H9 (cell line): ENCODE data around the gene LAIR2. TPM values are rescaled to one million over a fixed set of nuclear protein-coding genes. Genes with fewer than 3 reads are reported as not detected.

ENCODE experiments used
- DNase-seq: peaks from one replicate; pipeline ENCODE4 v3.0.0-alpha.2; 2017
- H2AFZ ChIP-seq: one replicate; pipeline ENCODE4 v1.6.1; 2013; ENCODE audit warnings: mild to moderate bottlenecking, low read length, control low read depth, moderate library complexity
- H2AK5ac ChIP-seq: 2 replicates; pipeline ENCODE4 v1.6.1; 2013; ENCODE audit warnings: low read length, control low read depth, mixed read lengths; ENCODE audit not compliant: insufficient read length
- H2BK120ac ChIP-seq: one replicate; pipeline ENCODE4 v1.6.1; 2013; ENCODE audit warnings: low read depth, mild to moderate bottlenecking, low read length, control low read depth, inconsistent platforms; ENCODE audit not compliant: poor library complexity, severe bottlenecking
- H2BK12ac ChIP-seq: 2 replicates; pipeline ENCODE4 v1.6.1; 2013; ENCODE audit warnings: low read length, control low read depth, mixed read lengths, low read depth; ENCODE audit not compliant: insufficient read length
- H2BK15ac ChIP-seq: 2 replicates; pipeline ENCODE4 v1.6.1; 2013; ENCODE audit warnings: low read depth, low read length, control low read depth
- H2BK20ac ChIP-seq: one replicate; pipeline ENCODE4 v1.6.1; 2013; ENCODE audit warnings: low read depth, mild to moderate bottlenecking, low read length, control low read depth, inconsistent platforms; ENCODE audit not compliant: poor library complexity, severe bottlenecking
- H2BK5ac ChIP-seq: 2 replicates; pipeline ENCODE4 v1.6.1; 2013; ENCODE audit warnings: low read length, control low read depth, mixed read lengths; ENCODE audit not compliant: insufficient read length
- H3K14ac ChIP-seq: 2 replicates; pipeline ENCODE4 v1.6.1; 2013; ENCODE audit warnings: low read length, control low read depth; ENCODE audit not compliant: insufficient read depth
- H3K18ac ChIP-seq: 2 replicates; pipeline ENCODE4 v1.6.1; 2013; ENCODE audit warnings: low read depth, mild to moderate bottlenecking, mixed read lengths, low read length, control low read depth; ENCODE audit not compliant: insufficient read length
- H3K23ac ChIP-seq: 2 replicates; pipeline ENCODE4 v1.6.1; 2013; ENCODE audit warnings: low read length, control low read depth, mixed read lengths, low read depth; ENCODE audit not compliant: insufficient read length
- H3K23me2 ChIP-seq: 2 replicates; pipeline ENCODE4 v1.6.1; 2013; ENCODE audit warnings: low read depth, mild to moderate bottlenecking, mixed read lengths, low read length, control low read depth; ENCODE audit not compliant: insufficient read length, poor library complexity, severe bottlenecking
- H3K27ac ChIP-seq: 2 replicates; pipeline ENCODE4 v1.5.1; 2013; ENCODE audit warnings: low read length, control low read depth, mixed read lengths, low read depth; ENCODE audit not compliant: insufficient read length
- H3K27me3 ChIP-seq: 2 replicates; pipeline ENCODE4 v1.6.1; 2013; ENCODE audit warnings: low read length, control low read depth, inconsistent platforms; ENCODE audit not compliant: insufficient read depth
- H3K4ac ChIP-seq: 2 replicates; pipeline ENCODE4 v1.6.1; 2013; ENCODE audit warnings: low read depth, mild to moderate bottlenecking, control low read depth, inconsistent platforms, low read length, moderate library complexity
- H3K4me1 ChIP-seq: 2 replicates; pipeline ENCODE4 v1.6.1; 2013; ENCODE audit warnings: low read length, control low read depth, inconsistent platforms; ENCODE audit not compliant: insufficient read depth
- H3K4me2 ChIP-seq: 2 replicates; pipeline ENCODE4 v1.6.1; 2013; ENCODE audit warnings: low read length, control low read depth, mixed read lengths; ENCODE audit not compliant: insufficient read length, insufficient read depth
- H3K56ac ChIP-seq: 2 replicates; pipeline ENCODE4 v1.6.1; 2013; ENCODE audit warnings: low read depth, mild to moderate bottlenecking, mixed read lengths, low read length, control low read depth; ENCODE audit not compliant: insufficient read length
- H3K79me1 ChIP-seq: 2 replicates; pipeline ENCODE4 v1.6.1; 2013; ENCODE audit warnings: low read depth, mild to moderate bottlenecking, moderate library complexity, low read length, control low read depth, inconsistent platforms; ENCODE audit not compliant: insufficient read depth, poor library complexity, severe bottlenecking
- H3K79me2 ChIP-seq: 2 replicates; pipeline ENCODE4 v1.6.1; 2013; ENCODE audit warnings: low read length, control low read depth, inconsistent platforms; ENCODE audit not compliant: insufficient read depth
- H3K9ac ChIP-seq: 2 replicates; pipeline ENCODE4 v1.6.1; 2013; ENCODE audit warnings: low read length, control low read depth, mixed read lengths; ENCODE audit not compliant: insufficient read length; ENCODE audit errors: extremely low read depth
- H3K9me3 ChIP-seq: one replicate; pipeline ENCODE4 v1.6.1; 2013; ENCODE audit warnings: low read depth, low read length, inconsistent platforms; ENCODE audit not compliant: control insufficient read depth
- H3T11ph ChIP-seq: one replicate; pipeline ENCODE4 v1.6.1; 2013; ENCODE audit warnings: mild to moderate bottlenecking, low read length, control low read depth, inconsistent platforms
- H4K20me1 ChIP-seq: one replicate; pipeline ENCODE4 v1.6.1; 2013; ENCODE audit not compliant: control insufficient read depth, insufficient read length, insufficient read depth
- H4K5ac ChIP-seq: 2 replicates; pipeline ENCODE4 v1.6.1; 2013; ENCODE audit warnings: low read depth, mild to moderate bottlenecking, mixed read lengths, low read length, control low read depth; ENCODE audit not compliant: insufficient read length
- H4K8ac ChIP-seq: replicated peaks from 2 replicates; pipeline ENCODE4 v1.6.1; 2013; ENCODE audit warnings: low read length, control low read depth, mixed read lengths, low read depth; ENCODE audit not compliant: insufficient read length
- H4K91ac ChIP-seq: 2 replicates; pipeline ENCODE4 v1.6.1; 2013; ENCODE audit warnings: low read depth, mild to moderate bottlenecking, moderate library complexity, mixed read lengths, low read length, control low read depth; ENCODE audit not compliant: insufficient read length
- H3K27ac Mint-ChIP-seq, 3 experiments: 2 replicates in 2 of 3; 3 replicates in 1 of 3; pipeline ENCODE4 v1.8.0; 2020 to 2021; ENCODE audit warnings: mixed read lengths in 3 of 3, mild to moderate bottlenecking in 1 of 3, moderate library complexity in 1 of 3
- H3K27me3 Mint-ChIP-seq: 2 replicates; pipeline ENCODE4 v1.8.0; 2021; ENCODE audit warnings: low read depth, mild to moderate bottlenecking, moderate library complexity, mixed read lengths
- H3K36me3 Mint-ChIP-seq, 3 experiments: 2 replicates in 2 of 3; 3 replicates in 1 of 3; pipeline ENCODE4 v1.8.0; 2020 to 2021; ENCODE audit warnings: low read depth in 3 of 3, mixed read lengths in 3 of 3; ENCODE audit not compliant: insufficient read depth in 1 of 3
- H3K4me1 Mint-ChIP-seq, 2 experiments: 2 replicates each; pipeline ENCODE4 v1.8.0; 2020; ENCODE audit warnings: mixed read lengths in 2 of 2
- H3K4me3 Mint-ChIP-seq, 2 experiments: 2 replicates in 1 of 2; 3 replicates in 1 of 2; pipeline ENCODE4 v1.8.0; 2020 to 2021; ENCODE audit warnings: mild to moderate bottlenecking in 2 of 2, mixed read lengths in 2 of 2, moderate library complexity in 1 of 2
- H3K9me3 Mint-ChIP-seq, 2 experiments: 2 replicates in 1 of 2; 3 replicates in 1 of 2; pipeline ENCODE4 v1.8.0; 2020; ENCODE audit warnings: mild to moderate bottlenecking in 2 of 2, mixed read lengths in 2 of 2, moderate library complexity in 1 of 2
- WGBS: extraction: QIAGEN DNeasy Blood & Tissue Kit; methylation state at CpG from one replicate; pipeline ENCODE4 v1.1.7; 2013; ENCODE audit warnings: missing lambda C conversion rate, low lambda C conversion rate, mixed read lengths; ENCODE audit not compliant: insufficient read length; ENCODE audit errors: extremely low coverage; 5-methylcytosine and 5-hydroxymethylcytosine counted together
- total RNA-seq: library from RNA; stranded (reverse); gene quantifications from 2 replicates; pipeline ENCODE4 v1.2.1, GENCODE V29; 2021
- TF ChIP-seq, protein P1 (sequence below): fragments of 200-600 bp; sonication (generic); conservative IDR thresholded peaks from 3 replicates; pipeline ENCODE4 v1.8.0; 2021; ENCODE audit warnings: antibody characterized with exemption, mild to moderate bottlenecking

The LAIR2 gene
- total RNA-seq, 1 experiment from 2014 or later, result not detected

DNA sequence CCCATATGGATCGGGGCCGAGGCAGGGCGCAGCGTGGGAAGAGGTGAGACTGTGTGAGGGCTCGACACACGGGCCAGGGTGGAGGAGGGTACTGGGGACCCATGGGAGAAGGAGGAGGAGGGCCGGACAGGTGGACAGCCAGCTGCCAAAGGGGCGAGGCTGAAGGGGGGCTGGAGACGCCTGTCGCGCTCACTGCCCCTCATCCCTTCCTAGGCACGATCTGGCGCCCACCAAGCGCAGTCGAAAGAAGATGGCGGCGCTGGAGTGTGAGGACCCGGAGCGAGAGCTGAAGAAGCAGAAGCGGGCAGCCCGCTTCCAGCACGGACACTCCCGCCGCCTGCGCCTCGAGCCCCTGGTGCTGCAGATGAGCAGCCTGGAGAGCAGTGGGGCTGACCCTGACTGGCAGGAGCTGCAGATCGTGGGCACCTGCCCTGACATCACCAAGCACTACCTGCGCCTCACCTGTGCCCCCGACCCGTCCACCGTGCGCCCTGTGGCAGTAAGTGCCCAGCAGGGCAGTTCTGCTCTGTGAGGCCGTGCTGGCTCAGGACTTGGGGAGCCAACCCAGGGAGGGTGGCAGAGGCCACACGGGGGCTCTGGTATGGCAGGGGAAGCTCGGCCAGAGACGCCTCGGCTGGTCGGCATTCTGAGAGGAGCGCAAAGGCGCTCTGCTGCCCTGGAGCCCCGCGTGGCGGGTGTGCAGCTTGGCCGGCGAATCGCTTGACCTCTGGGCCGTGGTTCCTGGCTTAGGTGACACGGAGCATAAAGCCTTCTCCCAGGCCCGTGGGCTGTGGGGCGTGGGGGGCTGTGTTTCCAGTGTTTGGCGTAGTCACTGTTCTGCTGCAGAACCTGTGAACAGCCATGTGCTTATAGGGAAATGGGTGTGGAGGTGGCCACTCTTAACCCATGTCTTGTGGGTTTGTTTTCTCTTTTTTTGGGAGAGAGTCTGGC, 45.9 kb upstream of the LAIR2 start:
- no peak overlapping the region for H3T11ph ChIP-seq
- Mint-ChIP-seq H3K4me1 (peaks cover 0 to 5% of the 10 kb centered on the region in 2 experiments; a peak in 2 of 4 replicates), H3K4me3 (no peak overlapping the region; a peak in 1 of 5 replicates)

More for the DNA sequence above, 45.9 kb upstream of the LAIR2 start:
- Histone ChIP-seq H2BK12ac (no peak overlapping the region), H3K27ac (no peak overlapping the region), H2BK20ac (no peak overlapping the region), H4K91ac (no peak overlapping the region), H3K9me3 (no peaks in the 10 kb centered on the region), H4K8ac (no peak overlapping the region), H2AK5ac (no peak overlapping the region), H2BK15ac (no peak overlapping the region), H3K79me1 (no peaks in the 10 kb centered on the region), H3K9ac (no peak overlapping the region), H3K56ac (no peak overlapping the region), H3K18ac (no peak overlapping the region), H2AFZ (no peak overlapping the region), H2BK5ac (no peak overlapping the region), H3K4ac (no peak overlapping the region), H3K23me2 (no peaks in the 10 kb centered on the region), H2BK120ac (no peak overlapping the region), H4K20me1 (no peaks in the 10 kb centered on the region), H3K79me2 (no peaks in the 10 kb centered on the region; the same call in 1 of the 2 replicates), H3K14ac (no peak overlapping the region), H4K5ac (no peak overlapping the region), H3K4me1 (no peaks in the 10 kb centered on the region), H3K27me3 (no peaks in the 10 kb centered on the region), H3K23ac (no peak overlapping the region), H3K4me2 (no peak overlapping the region)
- Mint-ChIP-seq H3K36me3 (peaks cover 57 to 93% (median 89%) of the 10 kb centered on the region in 3 experiments), H3K27me3 (no peaks in the 10 kb centered on the region), H3K27ac (no peak overlapping the region), H3K9me3 (peaks cover 0 to 2% of the 10 kb centered on the region in 2 experiments; a peak in 1 of 5 replicates)
- no peak for DNase-seq
- TF ChIP-seq, protein P1, sequence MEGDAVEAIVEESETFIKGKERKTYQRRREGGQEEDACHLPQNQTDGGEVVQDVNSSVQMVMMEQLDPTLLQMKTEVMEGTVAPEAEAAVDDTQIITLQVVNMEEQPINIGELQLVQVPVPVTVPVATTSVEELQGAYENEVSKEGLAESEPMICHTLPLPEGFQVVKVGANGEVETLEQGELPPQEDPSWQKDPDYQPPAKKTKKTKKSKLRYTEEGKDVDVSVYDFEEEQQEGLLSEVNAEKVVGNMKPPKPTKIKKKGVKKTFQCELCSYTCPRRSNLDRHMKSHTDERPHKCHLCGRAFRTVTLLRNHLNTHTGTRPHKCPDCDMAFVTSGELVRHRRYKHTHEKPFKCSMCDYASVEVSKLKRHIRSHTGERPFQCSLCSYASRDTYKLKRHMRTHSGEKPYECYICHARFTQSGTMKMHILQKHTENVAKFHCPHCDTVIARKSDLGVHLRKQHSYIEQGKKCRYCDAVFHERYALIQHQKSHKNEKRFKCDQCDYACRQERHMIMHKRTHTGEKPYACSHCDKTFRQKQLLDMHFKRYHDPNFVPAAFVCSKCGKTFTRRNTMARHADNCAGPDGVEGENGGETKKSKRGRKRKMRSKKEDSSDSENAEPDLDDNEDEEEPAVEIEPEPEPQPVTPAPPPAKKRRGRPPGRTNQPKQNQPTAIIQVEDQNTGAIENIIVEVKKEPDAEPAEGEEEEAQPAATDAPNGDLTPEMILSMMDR, result no peak
- WGBS, result no CpG with 5 or more reads among the region's 51 CpGs
